NCI-H1694 treated with DMSO at 0.1 percent for 48 hours (cell line): Measurements from ENCODE around the gene TMEM129.
"Not testable (repeated sequence)": the region's sequence is repeated elsewhere in the genome, so short reads cannot be mapped to it uniquely, and the experiment has no call there.

Experiments
- DNase-seq: peaks from one replicate; lab custom pipeline; 2025; lab: John Stamatoyannopoulos, UW

TMEM129 gene

GRCh38 chr4:1720163-1720983 is 750 bp downstream of the TMEM129 start:
- DNase-seq = no peak

- no peak for DNase-seq
Observed at GRCh38 chr4:1718095-1718850, 2.9 kb downstream of the TMEM129 start.

GRCh38 chr4:1717129-1718094 is 3.7 kb downstream of the TMEM129 start:
- DNase-seq = no peak

GRCh38 chr4:1716065-1716945 is 4.8 kb downstream of the TMEM129 start:
- DNase-seq = no peak

GRCh38 chr4:1715002-1715758 is 5.9 kb downstream of the TMEM129 start:
- DNase-seq = no peak

GRCh38 chr4:1714303-1715001 is 6.7 kb downstream of the TMEM129 start:
- no peak for DNase-seq

GRCh38 chr4:1713003-1713851 is 7.9 kb downstream of the TMEM129 start:
- no peak for DNase-seq

- peak; percentile 90 for DNase-seq
Observed at GRCh38 chr4:1712216-1713002, 8.7 kb downstream of the TMEM129 start, which contains the start of gene SLBP. Gene SLBP (minus strand): TSS chr4:1712319. CDS start chr4:1712188, 131 bp downstream.

GRCh38 chr4:1711571-1712215 is 9.4 kb downstream of the TMEM129 start:
- no peak for DNase-seq

GRCh38 chr4:1711055-1711570 is 10.0 kb downstream of the TMEM129 start:
- no peak for DNase-seq

GRCh38 chr4:1708581-1708980 is 12.5 kb downstream of the TMEM129 start:
- no peak for DNase-seq

GRCh38 chr4:1706358-1706757 is 14.8 kb downstream of the TMEM129 start:
- DNase-seq = no peak

GRCh38 chr4:1705732-1706131 is 15.4 kb downstream of the TMEM129 start:
- DNase-seq = no peak

- DNase-seq = no peak
Observed at GRCh38 chr4:1703867-1704266, 17.3 kb downstream of the TMEM129 start.

GRCh38 chr4:1701671-1702070 is 19.5 kb downstream of the TMEM129 start:
- DNase-seq = not testable (repeated sequence)

GRCh38 chr4:1695913-1696312 is 25.2 kb downstream of the TMEM129 start:
- no peak for DNase-seq
